Lower leg skin (tissue), 4 donors: Measurements from ENCODE around the gene HMG20A. TPM values are rescaled to one million over a fixed set of nuclear protein-coding genes. Genes with fewer than 3 reads are reported as not detected.

Source experiments
- DNase-seq, 2 donors: peaks; one replicate each; pipeline ENCODE4 v3.0.0-alpha.2; 2019; ENCODE audit warnings: low spot score in 2 of 2
- H3K4me3 ChIP-seq: fragments of 200-600 bp; sonication (generic); 2 replicates; pipeline ENCODE4 v1.5.1; 2017; ENCODE audit warnings: mild to moderate bottlenecking, low read depth; ENCODE audit not compliant: poor library complexity, severe bottlenecking
- CTCF ChIP-seq, 3 donors: fragments of 450-650 bp; IDR thresholded peaks; one replicate each; pipeline ENCODE4 v1.5.1; 2016; ENCODE audit warnings: antibody characterized with exemption in 3 of 3, mild to moderate bottlenecking in 3 of 3, moderate library complexity in 2 of 3
- POLR2A ChIP-seq, 2 donors: fragments of 450-650 bp; IDR thresholded peaks; one replicate each; pipeline ENCODE4 v1.6.1; 2016 to 2017; ENCODE audit warnings: antibody characterized with exemption in 2 of 2, mild to moderate bottlenecking in 1 of 2, moderate library complexity in 1 of 2
- WGBS, 2 donors: methylation state at CpG; one replicate each; pipeline ENCODE4 v1.1.5; 2018; 5-methylcytosine and 5-hydroxymethylcytosine counted together
- intact Hi-C: fragments of 100-400 bp; cut with DNase I; formaldehyde crosslinking; loops from one replicate; pipeline ENCODE4 v1.15.0; 2023; ENCODE audit warnings: low total_unique reads
- total RNA-seq, 4 donors: library from RNA; depleted of rRNA; stranded (reverse); fragments of >200 nt; gene quantifications; one replicate each; pipeline ENCODE4 v1.1.0, GENCODE V29; 2016

HMG20A gene
- total RNA-seq, 4 donors from 2014 or later = 16.8 to 28.1 (median 22.5) TPM

- H3K4me3 ChIP-seq = no peak overlapping the region
- DNase-seq = no peak
- TF ChIP-seq CTCF (IDR thresholded peaks at IDR 0.05) = no peak
- no peak for TF ChIP-seq POLR2A (IDR thresholded peaks at IDR 0.05)
- intact Hi-C loops = no loop called here
- 60 to 79% methylated on average over 2 of the region's 2 CpGs for WGBS, 2 donors
These were observed 80.3 kb downstream of the HMG20A start for GRCh38 chr15:77500989-77501388.

GRCh38 chr15:77502379-77503095 lies 81.8 kb downstream of the HMG20A start:
- no peak overlapping the region for H3K4me3 ChIP-seq
- DNase-seq = no peak
- intact Hi-C loops = no loop called here
- 95 to 96% methylated on average over 7 of the region's 7 CpGs for WGBS, 2 donors
- TF ChIP-seq CTCF (IDR thresholded peaks at IDR 0.05) = no peak
- no peak for TF ChIP-seq POLR2A (IDR thresholded peaks at IDR 0.05)

GRCh38 chr15:77503240-77503639 lies 82.6 kb downstream of the HMG20A start:
- intact Hi-C loops = no loop called here
- TF ChIP-seq POLR2A (IDR thresholded peaks at IDR 0.05) = no peak
- no peak for TF ChIP-seq CTCF (IDR thresholded peaks at IDR 0.05)
- no peak for DNase-seq
- H3K4me3 ChIP-seq = no peak overlapping the region

GRCh38 chr15:77503764-77504163 lies 83.1 kb downstream of the HMG20A start:
- intact Hi-C loops = no loop called here
- no peak for DNase-seq
- 94 to 96% methylated on average over 6 of the region's 6 CpGs for WGBS, 2 donors
- TF ChIP-seq CTCF (IDR thresholded peaks at IDR 0.05) = no peak
- TF ChIP-seq POLR2A (IDR thresholded peaks at IDR 0.05) = no peak
- H3K4me3 ChIP-seq = no peak overlapping the region

GRCh38 chr15:77504306-77504705 lies 83.6 kb downstream of the HMG20A start:
- DNase-seq = peak in 1 of 2 donors; percentile 81
- H3K4me3 ChIP-seq = no peak overlapping the region
- TF ChIP-seq CTCF (IDR thresholded peaks at IDR 0.05) = no peak
- TF ChIP-seq POLR2A (IDR thresholded peaks at IDR 0.05) = no peak
- WGBS, 2 donors = 87 to 95% methylated on average over 6 to 8 of the region's 8 CpGs
- intact Hi-C loops = no loop called here

- peak in 1 of 2 donors; percentile 78 for DNase-seq
- 90 to 92% methylated on average over 5 to 6 of the region's 6 CpGs for WGBS, 2 donors
- TF ChIP-seq POLR2A (IDR thresholded peaks at IDR 0.05) (no peak), CTCF (IDR thresholded peaks at IDR 0.05) (no peak)
- no peak overlapping the region for H3K4me3 ChIP-seq
- intact Hi-C loops = no loop called here
These were observed 84.2 kb downstream of the HMG20A start for GRCh38 chr15:77504871-77505270.
